Activated naive CD8-positive, alpha-beta T cell treated with anti-CD3 and anti-CD28 coated beads for 36 hours (primary cell): Measurements from ENCODE around the gene ADPRH. TPM values are rescaled to one million over a fixed set of nuclear protein-coding genes. Genes with fewer than 3 reads are reported as not detected.
A peak's percentile ranks its signal among the peaks of the same experiment; 100 is the strongest.
"Not testable (repeated sequence)": the region's sequence is repeated elsewhere in the genome, so short reads cannot be mapped to it uniquely, and the experiment has no call there.

ENCODE experiments used
- DNase-seq: peaks from one replicate; pipeline ENCODE4 v3.0.0; 2021
- H3K27ac Mint-ChIP-seq: one replicate; pipeline ENCODE4 v1.8.0; 2022; ENCODE audit warnings: mild to moderate bottlenecking, moderate library complexity, mixed read lengths
- H3K27me3 Mint-ChIP-seq: one replicate; pipeline ENCODE4 v1.8.0; 2022; ENCODE audit warnings: mild to moderate bottlenecking, mixed read lengths
- H3K36me3 Mint-ChIP-seq: one replicate; pipeline ENCODE4 v1.8.0; 2021; ENCODE audit warnings: mild to moderate bottlenecking, mixed read lengths
- H3K4me1 Mint-ChIP-seq: one replicate; pipeline ENCODE4 v1.8.0; 2021; ENCODE audit warnings: mixed read lengths
- H3K4me3 Mint-ChIP-seq: one replicate; pipeline ENCODE4 v1.8.0; 2022; ENCODE audit warnings: mild to moderate bottlenecking, moderate library complexity, mixed read lengths
- H3K9me3 Mint-ChIP-seq: one replicate; pipeline ENCODE4 v1.8.0; 2022; ENCODE audit warnings: mixed read lengths
- total RNA-seq, 2 experiments: library from RNA; stranded (reverse); gene quantifications; one replicate each; pipeline ENCODE4 v1.2.3, GENCODE V29; 2021

Gene ADPRH
- total RNA-seq = 1 to 10 TPM; 5.8 to 6.0 TPM

DNA sequence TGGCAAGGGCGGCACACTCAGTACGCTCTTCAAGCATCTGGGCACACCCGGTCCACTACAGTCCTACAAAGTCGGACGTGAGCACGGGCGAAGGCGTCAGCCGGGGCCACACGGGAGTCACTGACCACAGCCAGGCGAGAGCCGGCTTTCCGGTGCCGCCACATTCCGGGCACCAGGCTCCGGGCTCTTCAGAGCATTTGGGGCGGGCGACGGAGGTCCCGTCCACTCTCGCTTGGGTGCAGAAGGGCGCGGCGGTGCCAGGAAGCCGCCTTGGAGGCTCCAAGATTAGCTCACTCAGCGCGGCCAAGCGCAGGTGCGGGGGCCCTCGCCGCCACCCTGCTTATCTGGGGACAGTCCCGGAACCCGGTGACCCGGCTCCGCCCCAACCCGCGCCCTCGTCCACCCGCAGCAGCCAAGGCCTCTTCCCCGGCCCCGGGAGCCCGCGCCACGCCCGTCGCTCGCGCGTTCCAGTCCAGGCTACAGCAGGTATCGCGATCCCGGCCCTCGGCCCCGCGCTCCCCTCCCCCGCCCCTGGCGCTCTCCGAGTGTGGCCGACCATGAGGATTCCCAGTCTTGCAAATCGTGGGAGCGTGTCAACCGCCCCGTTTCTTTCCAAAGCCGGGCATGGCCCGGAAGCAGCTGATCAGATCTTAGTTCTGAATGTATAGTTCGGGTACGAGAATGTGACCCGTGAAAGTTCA, at the start of gene ADPRH:
ADPRH (plus strand) TSS at position 127 of the 701 bp plus-strand sequence. CDS start 2,678 bp downstream, outside the sequence.
- peak within 1 kb of the TSS; percentile 90 for H3K27ac Mint-ChIP-seq
- peak within 1 kb of the TSS; percentile 93 for H3K4me3 Mint-ChIP-seq

DNA sequence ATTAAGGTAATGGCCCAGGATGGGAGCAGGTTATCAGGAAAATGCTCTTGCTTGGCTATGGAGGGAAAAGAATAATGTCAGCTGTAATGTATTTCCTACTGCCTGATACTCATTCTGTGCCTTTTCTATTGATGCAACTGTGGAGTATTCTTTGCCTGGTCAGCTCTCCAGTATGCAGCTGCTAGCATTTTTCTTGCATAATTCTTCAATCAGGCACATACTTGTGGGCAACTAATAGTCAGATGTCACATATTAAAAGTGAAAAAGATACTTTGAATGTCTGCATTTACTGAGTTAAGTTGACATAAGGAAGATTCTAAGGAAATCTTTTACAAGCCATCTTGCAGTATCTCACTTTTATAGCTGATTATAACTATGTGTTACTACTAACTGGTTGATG, 49.4 kb upstream of the ADPRH start:
- DNase-seq = no peak
- H3K4me1 Mint-ChIP-seq = no peaks in the 10 kb centered on the region
- peaks cover 24% of the 10 kb centered on the region for H3K36me3 Mint-ChIP-seq
- H3K27me3 Mint-ChIP-seq = no peaks in the 10 kb centered on the region
- H3K27ac Mint-ChIP-seq = no peak overlapping the region
- no peaks in the 10 kb centered on the region for H3K9me3 Mint-ChIP-seq
- H3K4me3 Mint-ChIP-seq = no peak overlapping the region

More for the DNA sequence above, at the start of gene ADPRH:
- Mint-ChIP-seq H3K36me3 (peaks cover 1% of the 10 kb centered on the region), H3K4me1 (peaks cover 16% of the 10 kb centered on the region), H3K27me3 (peaks cover 9% of the 10 kb centered on the region), H3K9me3 (no peaks in the 10 kb centered on the region)
- peak; percentile 69 for DNase-seq

DNA sequence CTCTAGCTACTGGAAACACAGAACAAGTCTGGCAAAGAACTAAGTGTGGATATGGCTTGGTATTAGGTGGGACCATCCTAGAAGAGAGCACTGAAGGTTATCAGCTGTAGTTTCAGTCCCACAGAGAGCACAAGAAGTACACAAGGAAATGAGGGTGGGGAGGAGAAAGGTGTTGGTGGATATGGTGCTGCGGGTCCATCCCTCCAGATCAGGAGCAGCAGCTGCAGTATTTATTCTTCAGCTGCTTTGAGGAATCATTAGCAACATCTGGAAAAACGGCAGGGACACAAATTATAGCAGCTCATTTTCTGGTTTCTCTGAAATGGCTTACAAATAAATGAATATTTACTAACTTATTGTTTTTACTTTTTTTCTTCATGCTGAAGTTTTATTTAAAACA, 48.8 kb upstream of the ADPRH start:
- no peak overlapping the region for H3K4me3 Mint-ChIP-seq
- no peaks in the 10 kb centered on the region for H3K9me3 Mint-ChIP-seq
- no peak for DNase-seq
- H3K27ac Mint-ChIP-seq = no peak overlapping the region
- peaks cover 20% of the 10 kb centered on the region for H3K36me3 Mint-ChIP-seq
- H3K4me1 Mint-ChIP-seq = no peaks in the 10 kb centered on the region
- no peaks in the 10 kb centered on the region for H3K27me3 Mint-ChIP-seq

DNA sequence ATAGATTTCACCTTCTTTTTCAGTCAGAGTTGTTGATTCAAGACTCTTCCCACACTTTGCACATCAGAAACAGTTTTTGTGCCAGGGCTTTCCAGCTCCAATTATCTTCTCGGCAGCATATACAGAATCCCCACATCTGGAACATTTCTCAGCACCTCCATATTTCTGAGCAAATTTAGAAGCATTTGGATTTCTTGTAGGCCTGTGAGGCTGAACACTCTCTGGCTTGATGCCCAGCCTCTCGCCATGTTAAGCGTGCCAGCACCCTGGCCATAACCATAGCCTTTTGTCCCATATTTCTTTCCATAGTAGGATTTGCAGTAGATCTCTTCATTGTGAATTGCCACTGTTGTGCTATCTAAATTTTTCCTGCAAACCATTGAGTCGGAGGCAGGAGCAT, 48.1 kb upstream of the ADPRH start:
- Mint-ChIP-seq H3K4me3 (no peak overlapping the region), H3K36me3 (peaks cover 16% of the 10 kb centered on the region), H3K27ac (no peak overlapping the region), H3K4me1 (no peaks in the 10 kb centered on the region), H3K27me3 (no peaks in the 10 kb centered on the region), H3K9me3 (no peaks in the 10 kb centered on the region)
- DNase-seq = no peak

DNA sequence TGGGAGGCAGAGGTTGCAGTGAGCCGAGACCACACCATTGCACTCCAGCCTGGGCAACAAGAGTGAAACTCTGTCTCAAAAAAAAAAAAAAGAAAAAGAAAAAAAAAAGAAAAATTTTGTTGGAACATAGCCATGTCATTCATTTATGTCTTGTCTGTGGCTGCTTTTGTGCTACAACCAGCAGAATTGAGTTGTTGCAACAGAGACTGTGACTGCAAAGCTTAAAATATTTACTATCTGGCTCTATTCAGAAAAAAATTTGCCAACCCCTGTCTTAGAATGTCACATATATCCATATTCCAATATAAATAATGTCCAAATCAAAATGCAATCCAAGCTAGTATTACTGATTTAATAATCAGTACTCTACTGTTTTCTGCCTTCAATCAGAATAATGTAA, 45.0 kb upstream of the ADPRH start:
- Mint-ChIP-seq H3K36me3 (peaks cover 5% of the 10 kb centered on the region), H3K27me3 (no peaks in the 10 kb centered on the region), H3K9me3 (no peaks in the 10 kb centered on the region), H3K4me3 (no peak overlapping the region), H3K27ac (no peak overlapping the region), H3K4me1 (peaks cover 4% of the 10 kb centered on the region)
- DNase-seq = no peak

DNA sequence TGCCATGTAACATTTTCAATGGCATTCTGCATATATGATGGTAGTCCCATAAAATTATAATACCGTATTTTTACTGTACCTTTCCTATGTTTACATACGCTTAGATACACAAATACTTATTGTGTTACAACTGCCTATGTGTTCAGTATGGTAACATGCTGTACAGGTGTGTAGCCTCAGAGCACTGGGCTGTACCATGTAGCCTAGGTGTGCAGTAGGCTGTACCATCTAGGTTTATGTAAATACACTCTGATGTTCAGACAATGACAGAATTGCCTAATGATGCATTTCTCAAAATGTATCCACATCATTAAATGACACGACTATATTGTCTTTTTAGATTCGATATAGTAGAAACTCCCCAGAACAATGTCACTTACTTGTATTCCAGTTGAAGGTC, 42.5 kb upstream of the ADPRH start:
- H3K36me3 Mint-ChIP-seq = peaks cover 5% of the 10 kb centered on the region
- H3K4me1 Mint-ChIP-seq = peaks cover 11% of the 10 kb centered on the region
- no peaks in the 10 kb centered on the region for H3K27me3 Mint-ChIP-seq
- H3K27ac Mint-ChIP-seq = no peak overlapping the region
- H3K9me3 Mint-ChIP-seq = no peaks in the 10 kb centered on the region
- DNase-seq = no peak
- H3K4me3 Mint-ChIP-seq = no peak overlapping the region

DNA sequence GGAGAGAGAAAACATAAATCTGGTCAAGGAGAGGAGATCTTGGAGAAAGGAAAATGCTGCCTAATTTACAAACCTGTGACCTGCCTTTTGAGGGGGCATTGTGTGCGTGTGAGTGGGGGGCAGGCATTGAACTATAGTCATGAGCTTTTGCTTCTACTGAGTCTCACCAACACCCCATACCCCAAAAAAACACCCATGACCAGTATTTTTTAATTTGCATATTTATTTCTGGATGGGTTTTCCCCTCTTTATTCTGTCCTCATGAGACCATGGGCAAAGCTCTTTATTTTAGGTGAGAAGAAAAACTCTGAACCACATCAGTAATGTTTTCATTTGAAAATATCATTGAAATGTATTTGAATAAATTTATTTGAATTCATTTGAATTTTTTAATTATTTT, 40.5 kb upstream of the ADPRH start:
- Mint-ChIP-seq H3K4me3 (no peak overlapping the region), H3K9me3 (no peaks in the 10 kb centered on the region), H3K27me3 (no peaks in the 10 kb centered on the region), H3K4me1 (peaks cover 16% of the 10 kb centered on the region), H3K27ac (no peak overlapping the region), H3K36me3 (peaks cover under 1% of the 10 kb centered on the region)
- no peak for DNase-seq

DNA sequence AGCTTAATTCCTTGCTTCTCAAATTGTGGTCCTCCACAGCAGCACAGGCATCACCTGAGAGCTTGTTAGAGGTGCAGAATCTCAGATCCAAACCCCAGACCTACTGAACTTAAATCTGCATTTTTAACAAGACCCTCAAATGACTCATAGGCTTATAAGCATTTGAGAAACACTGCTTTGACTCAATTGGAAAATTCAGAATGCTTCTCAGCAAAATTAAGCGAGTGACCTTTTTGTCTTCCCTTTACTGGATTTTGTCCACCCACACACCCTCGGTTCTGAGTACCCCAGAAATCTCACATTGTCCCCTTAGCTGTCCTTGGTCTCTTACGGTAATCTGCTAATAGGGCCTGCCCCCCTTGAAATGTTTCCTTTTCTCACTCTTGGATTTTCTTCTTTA, 37.7 kb upstream of the ADPRH start:
- peak; percentile 24 for DNase-seq
- no peaks in the 10 kb centered on the region for H3K9me3 Mint-ChIP-seq
- no peaks in the 10 kb centered on the region for H3K36me3 Mint-ChIP-seq
- no peak overlapping the region for H3K27ac Mint-ChIP-seq
- no peak overlapping the region for H3K4me3 Mint-ChIP-seq
- H3K27me3 Mint-ChIP-seq = no peaks in the 10 kb centered on the region
- peaks cover 16% of the 10 kb centered on the region for H3K4me1 Mint-ChIP-seq

DNA sequence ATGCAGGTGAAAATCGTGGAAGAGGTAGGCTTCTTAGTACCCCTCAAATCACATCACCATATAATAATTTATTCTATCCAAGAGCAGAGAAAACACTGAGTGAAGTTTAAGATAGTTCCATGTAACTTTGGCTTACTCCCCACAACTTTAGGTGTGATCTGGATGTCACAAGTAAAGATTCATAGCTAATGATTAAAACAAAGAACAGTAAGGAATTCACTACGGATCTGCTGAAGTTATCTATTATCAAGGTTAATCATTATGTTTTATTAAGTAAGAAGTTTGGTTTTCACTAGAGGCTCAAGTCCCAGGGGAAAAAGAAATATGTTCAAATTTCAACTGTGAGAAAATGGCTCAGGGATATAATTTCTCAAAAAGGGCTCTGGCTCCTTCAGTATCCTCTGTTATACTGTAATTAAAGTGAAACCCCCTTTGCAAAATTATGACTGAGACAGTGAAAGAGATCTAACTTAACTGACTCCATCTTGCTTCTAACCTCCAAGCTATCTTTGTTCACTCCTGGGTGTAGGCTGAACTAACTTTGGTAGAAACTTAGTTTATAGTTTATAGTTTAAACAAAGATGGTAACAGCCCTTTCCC, 37.0 kb upstream of the ADPRH start:
- Mint-ChIP-seq H3K27me3 (no peaks in the 10 kb centered on the region), H3K4me1 (peaks cover 16% of the 10 kb centered on the region), H3K27ac (no peak overlapping the region), H3K4me3 (no peak overlapping the region), H3K36me3 (no peaks in the 10 kb centered on the region), H3K9me3 (no peaks in the 10 kb centered on the region)
- DNase-seq = no peak

DNA sequence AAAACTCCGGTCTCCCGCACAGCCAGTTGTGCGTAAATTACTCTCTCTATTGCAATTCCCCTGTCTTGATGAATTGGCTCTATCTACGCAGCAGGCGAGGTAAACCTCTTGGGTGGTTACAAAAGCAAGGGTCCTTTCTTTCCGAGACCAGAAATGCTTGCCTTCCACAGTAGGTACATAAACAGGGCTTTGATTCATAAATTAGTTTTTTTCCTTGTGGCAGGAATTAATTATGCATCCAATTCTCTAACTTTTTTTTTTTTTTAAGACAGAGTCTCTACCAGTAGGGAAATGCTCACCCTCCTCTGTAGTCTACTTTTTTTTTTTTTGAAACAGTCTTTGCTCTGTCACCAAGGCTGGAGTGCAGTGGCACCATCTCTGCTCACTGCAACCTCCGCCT, 36.1 kb upstream of the ADPRH start:
- no peaks in the 10 kb centered on the region for H3K36me3 Mint-ChIP-seq
- H3K4me1 Mint-ChIP-seq = peaks cover 16% of the 10 kb centered on the region
- no peak overlapping the region for H3K4me3 Mint-ChIP-seq

DNA sequence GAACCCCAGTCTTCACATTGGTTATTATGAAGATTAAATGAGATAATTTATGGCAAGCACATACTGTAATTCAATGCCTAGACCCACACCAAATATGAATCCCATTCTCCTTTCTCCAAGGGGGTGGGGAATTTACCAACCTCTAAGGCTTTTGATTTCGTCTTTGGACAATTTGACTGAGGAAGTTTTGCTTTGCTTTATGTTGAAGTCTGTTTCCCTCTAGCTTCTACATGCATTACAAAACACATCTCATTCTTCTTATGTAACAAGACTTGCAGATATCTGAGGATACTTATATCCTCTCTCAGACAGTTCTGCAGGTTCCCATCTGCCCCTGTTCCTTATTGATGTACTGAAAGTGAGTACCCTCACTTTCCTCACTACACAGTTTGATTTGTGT, 32.1 kb upstream of the ADPRH start:
- H3K27ac Mint-ChIP-seq = no peak overlapping the region
- DNase-seq = no peak
- H3K27me3 Mint-ChIP-seq = no peaks in the 10 kb centered on the region
- H3K9me3 Mint-ChIP-seq = no peaks in the 10 kb centered on the region
- no peak overlapping the region for H3K4me3 Mint-ChIP-seq
- H3K36me3 Mint-ChIP-seq = no peaks in the 10 kb centered on the region
- H3K4me1 Mint-ChIP-seq = peaks cover under 1% of the 10 kb centered on the region

More for the DNA sequence above, 36.1 kb upstream of the ADPRH start:
- H3K9me3 Mint-ChIP-seq = no peaks in the 10 kb centered on the region
- no peaks in the 10 kb centered on the region for H3K27me3 Mint-ChIP-seq
- no peak overlapping the region for H3K27ac Mint-ChIP-seq
- DNase-seq = no peak

DNA sequence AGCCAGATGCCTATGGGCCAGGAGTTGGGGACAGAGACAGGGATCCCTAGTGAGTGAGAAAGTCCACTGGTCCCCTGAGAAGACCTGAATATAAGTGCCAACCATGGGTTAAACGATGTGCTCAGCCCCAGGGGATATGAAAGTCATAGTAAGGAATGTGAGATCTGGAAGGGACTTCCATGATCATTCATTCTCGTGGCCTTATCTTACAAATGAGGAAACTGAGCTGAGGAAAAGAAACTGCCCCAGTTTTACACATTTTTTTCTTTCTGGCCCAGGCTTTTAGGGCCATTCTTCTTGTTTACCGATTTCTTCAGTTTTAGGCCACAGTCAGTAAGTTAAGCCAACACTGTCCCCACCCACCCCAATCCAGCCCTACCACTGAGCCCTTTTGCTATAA, 31.0 kb upstream of the ADPRH start:
- Mint-ChIP-seq H3K4me3 (no peak overlapping the region), H3K27me3 (no peaks in the 10 kb centered on the region), H3K4me1 (no peaks in the 10 kb centered on the region), H3K36me3 (no peaks in the 10 kb centered on the region), H3K27ac (no peak overlapping the region), H3K9me3 (no peaks in the 10 kb centered on the region)
- no peak for DNase-seq

DNA sequence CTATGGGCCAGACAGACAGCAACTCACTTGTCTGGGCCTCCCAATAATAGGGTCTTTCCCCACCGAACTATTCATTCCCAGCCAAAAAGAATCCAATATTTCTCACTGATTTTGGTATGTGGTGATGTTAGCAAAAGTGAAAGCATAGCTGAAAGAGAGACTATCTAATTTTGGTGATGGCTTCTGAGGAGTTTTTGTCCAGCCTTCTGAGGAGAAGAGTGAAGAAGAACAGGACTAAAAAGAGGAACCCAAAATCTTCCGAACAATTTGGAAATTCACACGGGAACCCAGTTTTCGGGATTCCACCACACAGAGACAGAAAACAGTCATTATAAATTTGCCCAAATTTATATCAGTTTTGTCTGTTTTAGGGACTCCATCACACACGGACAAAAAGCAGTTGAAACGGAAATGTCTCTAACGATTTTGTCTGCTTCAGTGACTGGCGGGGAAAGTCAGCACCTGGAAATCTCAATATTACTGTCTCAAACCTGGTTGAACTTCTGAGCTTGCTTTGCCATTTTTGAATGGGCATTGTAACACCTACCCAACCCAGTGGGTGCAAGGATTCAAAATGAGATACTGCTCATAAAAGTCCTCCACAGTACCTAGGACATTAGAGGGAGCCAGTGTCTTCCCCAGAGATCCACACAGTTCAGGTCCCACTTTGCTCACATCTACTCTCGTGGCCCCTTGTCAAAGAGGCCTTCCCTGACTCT, 28.9 kb upstream of the ADPRH start:
- Mint-ChIP-seq H3K36me3 (no peaks in the 10 kb centered on the region), H3K4me3 (no peak overlapping the region), H3K4me1 (peaks cover 3% of the 10 kb centered on the region), H3K27ac (no peak overlapping the region), H3K9me3 (no peaks in the 10 kb centered on the region), H3K27me3 (no peaks in the 10 kb centered on the region)
- DNase-seq = no peak

DNA sequence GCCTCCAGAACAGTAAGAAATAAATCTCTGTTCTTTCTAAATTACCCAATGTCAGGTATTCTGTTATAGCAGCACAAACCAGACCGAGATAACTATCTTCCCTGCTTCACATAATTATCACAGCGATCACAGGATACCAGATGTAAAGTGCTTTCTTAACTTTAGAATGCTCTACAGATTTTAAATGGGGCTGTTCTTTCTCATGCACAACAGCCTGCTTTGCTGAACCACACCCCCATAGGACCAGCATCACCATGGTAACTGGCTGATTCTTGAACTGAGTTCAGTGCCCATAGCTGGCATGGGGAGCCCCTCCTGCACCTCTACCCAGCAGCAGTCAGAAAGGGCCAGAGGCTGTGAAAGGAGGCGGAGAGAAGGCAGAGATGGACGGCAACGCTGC, 27.7 kb upstream of the ADPRH start:
- no peak for DNase-seq
- Mint-ChIP-seq H3K27me3 (peaks cover 4% of the 10 kb centered on the region), H3K9me3 (no peaks in the 10 kb centered on the region), H3K4me1 (peaks cover 12% of the 10 kb centered on the region), H3K4me3 (no peak overlapping the region), H3K36me3 (peaks cover 1% of the 10 kb centered on the region), H3K27ac (no peak overlapping the region)

DNA sequence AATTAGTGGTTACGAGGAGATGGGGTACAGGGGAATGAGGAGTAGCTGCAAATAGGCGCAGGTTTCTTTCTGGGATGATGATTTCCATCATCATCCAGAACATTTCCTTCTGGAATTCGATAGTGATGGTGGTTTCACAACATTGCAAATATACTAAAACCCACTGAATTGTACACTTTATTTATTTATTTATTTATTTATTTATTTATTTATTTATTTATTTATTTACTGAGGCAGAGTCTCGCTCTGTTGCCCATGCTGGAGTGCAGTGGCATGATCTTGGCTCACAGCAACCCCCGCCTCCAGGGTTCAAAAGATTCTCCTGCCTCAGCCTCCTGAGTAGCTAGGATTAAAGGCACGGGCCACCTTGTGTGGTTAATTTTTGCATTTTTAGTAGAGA, 26.4 kb upstream of the ADPRH start:
- DNase-seq, H3K4me3 Mint-ChIP-seq, H3K36me3 Mint-ChIP-seq, H3K9me3 Mint-ChIP-seq, H3K27ac Mint-ChIP-seq, H3K27me3 Mint-ChIP-seq: not testable (repeated sequence)
- peaks cover 22% of the 10 kb centered on the region for H3K4me1 Mint-ChIP-seq
